Stimulated activated CD8-positive, alpha-beta memory T cell treated with anti-CD3 and anti-CD28 coated beads, Interleukin-12 subunit alpha, Interleukin-12 subunit beta, amount 100 ng/mL, for 1 hour (primary cell): Measurements from ENCODE around the gene GMEB2.
"Not testable (repeated sequence)": the region's sequence is repeated elsewhere in the genome, so short reads cannot be mapped to it uniquely, and the experiment has no call there.

Experiments used
- DNase-seq: peaks from one replicate; pipeline ENCODE4 v3.0.0-alpha.2; 2020; ENCODE audit warnings: low read depth

GMEB2 gene

DNA sequence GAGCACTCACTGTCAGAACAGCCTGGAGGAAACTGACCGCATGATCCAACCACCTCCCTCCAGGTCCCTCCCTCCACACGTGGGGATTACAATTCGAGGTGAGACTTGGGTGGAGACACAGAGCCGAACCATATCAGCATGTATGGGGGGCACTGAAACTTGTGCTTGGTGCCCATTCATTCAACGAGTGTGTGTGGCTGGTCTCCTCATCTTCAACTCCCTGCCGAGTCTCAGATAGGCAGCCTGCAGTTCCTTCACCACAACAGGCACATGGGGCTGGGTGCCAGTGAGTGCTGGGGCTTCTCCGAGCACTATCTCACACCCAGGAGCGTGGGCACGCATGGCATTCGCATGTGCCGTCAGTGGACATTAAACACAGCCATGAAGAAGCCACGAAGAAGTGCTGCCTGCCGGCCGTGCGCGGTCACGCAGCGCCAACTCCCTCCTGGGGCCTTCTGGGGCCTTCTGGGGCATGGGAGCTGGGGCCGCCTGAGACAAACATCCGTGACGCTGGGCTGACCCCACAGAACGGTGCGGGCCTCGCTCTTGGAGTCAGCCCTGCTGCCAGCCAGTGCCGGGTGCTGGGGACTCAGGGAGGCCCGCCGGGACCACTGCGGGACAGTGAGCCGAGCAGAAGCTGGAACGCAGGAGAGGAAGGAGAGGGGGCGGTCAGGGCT lies 30.5 kb upstream of the GMEB2 start:
- no peak for DNase-seq

GRCh38 chr20:63656451-63656850 lies 29.6 kb upstream of the GMEB2 start:
- DNase-seq: no peak

DNA sequence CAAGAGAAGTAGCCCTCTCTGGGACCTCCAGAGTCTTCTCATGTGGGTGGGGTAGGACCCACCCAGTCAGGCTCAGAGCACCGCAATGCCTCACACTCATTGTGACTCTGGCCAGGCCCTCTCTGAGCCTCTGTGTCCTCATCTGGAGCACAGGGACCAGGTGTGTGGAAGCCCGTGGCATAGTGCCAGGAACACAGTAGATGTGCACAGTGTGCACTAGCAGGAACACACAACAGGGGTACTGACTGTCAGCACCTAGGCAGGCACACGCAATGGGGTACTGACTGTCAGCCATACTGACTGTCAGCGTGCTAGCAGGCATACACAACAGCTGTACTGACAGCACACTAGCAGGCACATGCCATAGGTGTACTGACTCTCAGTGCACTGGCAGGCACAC lies 28.3 kb upstream of the GMEB2 start:
- no peak for DNase-seq

DNA sequence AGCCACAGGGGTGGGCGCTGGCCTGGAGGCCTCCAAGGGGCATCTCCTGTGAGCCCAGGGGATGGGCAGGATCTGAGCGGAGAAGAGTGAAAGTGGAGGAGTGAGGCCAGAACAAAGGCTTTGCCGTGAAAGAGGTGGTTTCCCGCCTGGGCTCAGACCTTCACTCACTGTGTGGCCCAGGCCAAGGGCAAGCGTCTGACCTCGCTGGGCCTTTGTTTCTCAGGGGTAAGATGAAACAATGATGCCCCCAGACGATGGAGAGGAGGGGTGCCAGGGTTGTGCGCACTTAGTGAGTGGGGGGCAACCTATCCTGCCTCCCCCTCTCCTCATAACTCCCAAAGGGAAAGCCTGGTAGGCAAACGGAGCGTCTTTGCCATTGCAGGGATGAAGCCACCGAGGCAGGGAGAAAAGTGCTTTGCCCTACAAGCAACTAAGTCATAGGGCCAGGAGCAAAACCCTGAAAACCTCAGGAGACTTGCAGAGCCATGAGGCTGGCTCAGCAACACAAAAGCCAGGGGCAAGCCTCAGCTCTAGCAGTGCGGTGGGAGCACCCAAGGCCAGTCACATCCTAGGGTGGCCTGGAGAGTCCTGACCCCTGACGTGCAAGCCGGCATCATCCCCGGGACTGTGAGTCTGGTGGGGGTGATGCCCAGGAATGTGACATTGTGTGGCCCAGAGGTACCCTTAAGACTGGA lies 27.2 kb upstream of the GMEB2 start:
- no peak for DNase-seq

DNA sequence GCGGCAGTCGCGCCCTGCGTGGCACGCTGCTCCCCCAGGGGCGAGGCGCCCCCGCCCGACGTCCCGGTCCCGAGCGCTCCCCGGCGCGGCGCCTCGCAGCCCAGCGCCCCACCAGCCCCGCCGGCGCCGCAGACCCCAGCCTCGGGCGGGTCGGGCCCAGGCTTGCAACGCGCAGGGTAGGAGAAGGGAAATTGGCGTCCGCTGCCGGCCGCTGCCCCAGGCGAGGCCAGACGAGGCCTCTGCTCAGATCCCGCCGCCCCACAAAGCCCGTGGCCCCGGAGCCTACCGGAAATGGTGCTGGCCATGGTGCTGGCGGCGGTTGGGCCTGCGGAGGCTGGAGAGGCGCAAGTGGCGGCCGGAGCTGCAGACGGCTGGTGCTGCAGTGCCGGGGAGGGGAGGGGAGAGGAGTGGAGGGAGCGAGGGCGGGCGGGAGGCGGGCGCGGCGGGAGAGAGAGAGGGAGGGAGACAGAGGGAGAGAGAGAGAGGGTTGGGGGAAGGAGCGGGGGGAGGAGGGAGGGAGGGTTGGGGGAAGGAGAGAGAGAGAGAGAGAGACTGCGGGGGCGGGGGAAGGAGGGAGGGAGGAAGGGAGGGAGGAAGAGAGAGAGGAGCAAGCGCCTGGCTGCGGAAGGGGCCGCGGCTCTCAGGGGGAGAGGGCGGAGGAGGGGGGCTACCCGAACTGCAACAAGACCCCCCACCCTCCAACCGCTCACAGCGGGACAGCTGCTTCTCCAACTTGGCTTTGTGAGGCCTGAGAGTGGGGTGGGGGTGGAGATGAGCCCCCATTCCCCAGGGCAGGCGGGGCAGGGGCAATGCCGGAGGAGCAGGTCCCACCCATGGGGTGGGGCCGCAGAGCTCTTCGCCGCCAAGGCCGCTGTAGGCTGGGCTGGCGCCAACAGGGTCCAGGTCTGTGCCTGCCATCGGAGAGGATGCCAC lies 26.4 kb upstream of the GMEB2 start, which contains the start of gene STMN3:
Gene STMN3 (minus strand): TSS at position 384 of the 933 bp plus-strand sequence. CDS start 79 bp downstream, at position 305.
- peak; percentile 38 for DNase-seq

- DNase-seq: no peak
Measured at GRCh38 chr20:63652192-63652980, 25.5 kb upstream of the GMEB2 start.

DNA sequence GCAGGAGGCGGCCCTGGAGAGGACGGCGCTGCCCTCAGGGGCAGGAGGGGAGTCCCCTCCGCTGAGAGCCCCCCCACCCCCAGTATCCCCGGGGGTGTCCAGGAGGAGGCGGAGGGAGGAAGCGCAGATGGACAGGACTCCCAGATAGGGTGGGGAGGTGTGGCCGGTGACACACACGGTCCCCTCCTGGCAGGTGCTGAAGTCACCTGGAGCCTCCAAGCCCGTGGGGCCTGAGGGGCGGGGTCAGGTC lies 25.0 kb upstream of the GMEB2 start:
- no peak for DNase-seq

DNA sequence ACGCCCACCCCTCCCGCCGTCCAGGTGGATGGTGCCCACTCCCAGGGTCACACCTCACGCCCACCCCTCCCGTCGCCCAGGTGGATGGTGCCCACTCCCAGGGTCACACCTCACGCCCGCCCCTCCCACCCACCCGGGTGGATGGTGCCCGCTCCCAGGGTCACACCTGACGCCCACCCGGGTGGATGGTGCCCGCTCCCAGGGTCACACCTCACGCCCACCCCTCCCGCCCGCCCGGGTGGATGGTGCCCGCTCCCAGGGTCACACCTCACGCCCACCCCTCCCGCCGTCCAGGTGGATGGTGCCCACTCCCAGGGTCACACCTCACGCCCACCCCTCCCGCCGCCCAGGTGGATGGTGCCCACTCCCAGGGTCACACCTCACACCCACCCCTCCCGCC lies 23.6 kb upstream of the GMEB2 start:
- DNase-seq: not testable (repeated sequence)

- DNase-seq: no peak
Measured at GRCh38 chr20:63648895-63649589, 22.1 kb upstream of the GMEB2 start.

- no peak for DNase-seq
Measured at GRCh38 chr20:63648190-63648589, 21.3 kb upstream of the GMEB2 start.

- DNase-seq: no peak
Measured at GRCh38 chr20:63645218-63645617, 18.3 kb upstream of the GMEB2 start.

- no peak for DNase-seq
Measured at GRCh38 chr20:63643946-63644345, 17.0 kb upstream of the GMEB2 start.

- no peak for DNase-seq
Measured at GRCh38 chr20:63643499-63643898, 16.6 kb upstream of the GMEB2 start.

- DNase-seq: no peak
Measured at GRCh38 chr20:63642527-63643247, 15.8 kb upstream of the GMEB2 start.

- peak; percentile 95 for DNase-seq
Measured at GRCh38 chr20:63641792-63642523, 15.1 kb upstream of the GMEB2 start.

DNA sequence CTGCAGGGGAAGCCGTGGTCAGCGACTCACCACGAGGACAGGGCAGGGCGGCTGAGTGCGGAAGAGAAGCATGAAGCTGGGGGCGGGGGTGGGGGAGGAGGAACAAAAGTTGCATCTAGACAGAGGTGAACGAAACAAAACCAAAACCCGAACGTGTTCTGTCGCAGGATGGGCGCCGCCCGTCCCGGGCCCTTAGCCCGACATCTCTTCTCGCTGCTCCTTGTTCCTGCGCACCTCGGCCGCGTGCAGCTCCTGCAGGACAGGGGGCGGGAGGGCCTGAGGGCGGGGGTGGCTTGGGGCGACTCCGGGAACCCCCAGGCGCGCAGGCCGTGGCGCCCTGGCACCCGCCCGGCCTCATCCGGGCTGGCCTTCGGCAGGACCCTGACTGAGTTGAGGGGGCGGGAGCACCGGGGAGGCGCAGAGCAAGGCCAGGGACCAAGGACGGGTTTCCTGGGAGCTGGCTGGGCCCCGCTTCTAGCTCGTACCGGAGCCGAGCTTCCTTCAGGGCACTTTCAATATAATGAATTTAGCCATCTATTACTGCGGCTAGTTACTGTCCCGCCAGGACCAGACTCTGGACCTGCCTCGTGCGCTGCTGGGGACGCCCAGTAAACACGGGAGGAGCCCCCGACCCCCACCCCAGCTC lies 14.4 kb upstream of the GMEB2 start:
- DNase-seq: no peak

- DNase-seq: not testable (repeated sequence)
Measured at GRCh38 chr20:63640686-63641085, 13.8 kb upstream of the GMEB2 start.

DNA sequence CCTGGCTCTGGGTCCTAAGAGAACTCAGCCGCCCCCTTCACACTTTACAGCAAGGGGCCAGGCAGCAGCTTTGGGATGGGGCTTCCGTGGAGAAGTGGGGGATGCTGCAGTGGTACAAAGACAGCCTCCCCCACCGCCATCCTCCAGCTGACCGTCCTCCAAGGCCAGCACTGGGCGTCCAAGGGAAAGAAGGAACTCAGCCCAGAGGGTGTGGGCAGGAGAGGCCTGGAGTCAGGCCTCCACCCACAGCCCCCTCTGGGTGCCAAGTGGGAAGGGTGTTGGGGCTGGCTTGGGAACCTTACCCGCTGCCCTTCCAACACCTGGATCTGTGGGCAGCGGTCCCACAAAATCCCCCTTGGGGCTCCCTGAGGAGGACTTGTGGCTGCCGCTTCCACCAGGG lies 13.2 kb upstream of the GMEB2 start:
- no peak for DNase-seq
